Endothelial cell of umbilical vein (primary cell): Measurements from ENCODE around the gene CROCC2.

Experiments
- CTCF ChIP-seq, 2 donors: IDR thresholded peaks; 1 replicate in 1 of 2; 2 replicates in 1 of 2; pipeline ENCODE4 v1.5.1; 2011; ENCODE audit warnings: low read length in 2 of 2, mild to moderate bottlenecking in 2 of 2, moderate library complexity in 2 of 2, control low read depth in 1 of 2, inconsistent platforms in 1 of 2, low read depth in 1 of 2; ENCODE audit not compliant: insufficient read depth in 1 of 2; ENCODE audit errors: extremely low read depth in 1 of 2
- MAX ChIP-seq: IDR thresholded peaks from 2 replicates; pipeline ENCODE4 v1.6.1; 2011; ENCODE audit not compliant: insufficient read depth, insufficient read length

- TF ChIP-seq CTCF (IDR thresholded peaks at IDR 0.05; ENCODE audit: extremely low read depth in 1 of 2, insufficient read depth in 1 of 2, low read depth in 1 of 2, low read length in 2 of 2) (no peak), MAX (no peak)
Observed at GRCh38 chr2:240968731-240969624, 62.8 kb downstream of the CROCC2 start.
